Measurements from ENCODE around the gene COX15.
A peak's percentile ranks its signal among the peaks of the same experiment; 100 is the strongest.
"Not testable (repeated sequence)": the region's sequence is repeated elsewhere in the genome, so short reads cannot be mapped to it uniquely, and the experiment has no call there.

The COX15 gene

GRCh38 chr10:99740260-99740659, 8.3 kb upstream of the COX15 start:
- DNase-seq (ENCODE audit: low read depth), result no peak
- TF ChIP-seq CTCF (IDR thresholded peaks at IDR 0.05; ENCODE audit: low read depth, low read length) (no peak), MYC (IDR thresholded peaks at IDR 0.05; ENCODE audit: low read depth, low read length) (no peak), POLR2A (IDR thresholded peaks at IDR 0.05; ENCODE audit: extremely low read depth, insufficient read length) (no peak), MAX (IDR thresholded peaks at IDR 0.05; ENCODE audit: low read depth, low read length) (no peak)
- H3K4me3 ChIP-seq (ENCODE audit: low read depth, low read length), result no peak overlapping the region

- not testable (repeated sequence) for H3K4me3 ChIP-seq (ENCODE audit: low read depth, low read length); DNase-seq (ENCODE audit: low read depth)
Observed at GRCh38 chr10:99734111-99734510, 2.2 kb upstream of the COX15 start.

- DNase-seq (ENCODE audit: low read depth), result peak; percentile 20
- peak overlapping the region; percentile 89 for H3K4me3 ChIP-seq (ENCODE audit: low read depth, low read length)
Observed at GRCh38 chr10:99733366-99733765, 1.4 kb upstream of the COX15 start.

GRCh38 chr10:99731306-99732032, 458 bp downstream of the COX15 start:
- DNase-seq (ENCODE audit: low read depth), result peak; percentile 30

More at GRCh38 chr10:99733366-99733765, 1.4 kb upstream of the COX15 start:
- TF ChIP-seq POLR2A (IDR thresholded peaks at IDR 0.05; ENCODE audit: extremely low read depth, insufficient read length), result no peak
- no peak for TF ChIP-seq MYC (IDR thresholded peaks at IDR 0.05; ENCODE audit: low read depth, low read length)
- no peak for TF ChIP-seq CTCF (IDR thresholded peaks at IDR 0.05; ENCODE audit: low read depth, low read length)
- no peak for TF ChIP-seq MAX (IDR thresholded peaks at IDR 0.05; ENCODE audit: low read depth, low read length)

GRCh38 chr10:99730026-99730425, 1.9 kb downstream of the COX15 start:
- no peak for DNase-seq (ENCODE audit: low read depth)
- TF ChIP-seq CTCF (IDR thresholded peaks at IDR 0.05; ENCODE audit: low read depth, low read length), result no peak
- no peak for TF ChIP-seq POLR2A (IDR thresholded peaks at IDR 0.05; ENCODE audit: extremely low read depth, insufficient read length)
- TF ChIP-seq MAX (IDR thresholded peaks at IDR 0.05; ENCODE audit: low read depth, low read length), result no peak
- TF ChIP-seq MYC (IDR thresholded peaks at IDR 0.05; ENCODE audit: low read depth, low read length), result no peak
- H3K4me3 ChIP-seq (ENCODE audit: low read depth, low read length), result no peak overlapping the region

More at GRCh38 chr10:99731306-99732032, 458 bp downstream of the COX15 start:
- peak overlapping the region; percentile 89 for H3K4me3 ChIP-seq (ENCODE audit: low read depth, low read length)
- TF ChIP-seq POLR2A (IDR thresholded peaks at IDR 0.05; ENCODE audit: extremely low read depth, insufficient read length) (no peak), CTCF (IDR thresholded peaks at IDR 0.05; ENCODE audit: low read depth, low read length) (no peak), MYC (IDR thresholded peaks at IDR 0.05; ENCODE audit: low read depth, low read length) (no peak), MAX (IDR thresholded peaks at IDR 0.05; ENCODE audit: low read depth, low read length) (no peak)

- TF ChIP-seq POLR2A (IDR thresholded peaks at IDR 0.05; ENCODE audit: extremely low read depth, insufficient read length) (no peak), CTCF (IDR thresholded peaks at IDR 0.05; ENCODE audit: low read depth, low read length) (no peak), MAX (IDR thresholded peaks at IDR 0.05; ENCODE audit: low read depth, low read length) (no peak), MYC (IDR thresholded peaks at IDR 0.05; ENCODE audit: low read depth, low read length) (no peak)
- no peak for DNase-seq (ENCODE audit: low read depth)
- no peak overlapping the region for H3K4me3 ChIP-seq (ENCODE audit: low read depth, low read length)
Observed at GRCh38 chr10:99720387-99720786, 11.5 kb downstream of the COX15 start.

Measured in NB4 (cell line).